HepG2 (cell line): Measurements from ENCODE around the gene PADI6. TPM values are rescaled to one million over a fixed set of nuclear protein-coding genes. Genes with fewer than 3 reads are reported as not detected.
A peak's percentile ranks its signal among the peaks of the same experiment; 100 is the strongest.

Source experiments
- ATAC-seq: fragments of 200-7000 bp; cut with Tn5 transposase; 3 replicates; pipeline ENCODE4 v1.9.1; 2020; ENCODE audit warnings: mild to moderate bottlenecking, moderate library complexity
- BruUV-seq: library from RNA; stranded (reverse); fragments of 400-500 nt; replicated peaks from 2 replicates; lab custom pipeline; 2021; lab: Mats Ljungman, UMichigan
- CTCF ChIA-PET: fragments of 300-600 bp; formaldehyde crosslinking; extraction: SDS; loops from one replicate; lab custom pipeline; 2021; ENCODE audit warnings: low total read pairs, inconsistent platforms, low intra/inter-chr PET ratio; lab: Yijun Ruan, JAX
- POLR2A ChIA-PET: fragments of 350-600 bp; sonication (Branson Sonifier 250); formaldehyde crosslinking; loops from one replicate; lab custom pipeline; 2020; ENCODE audit warnings: antibody characterized with exemption, inconsistent platforms; lab: Yijun Ruan, JAX
- DNase-seq: peaks from one replicate; pipeline ENCODE4 v3.0.0-alpha.2; 2015; ENCODE audit warnings: low spot score
- FAIRE-seq: peaks from 3 replicates; lab custom pipeline; 2011; peaks lifted over from hg19 to GRCh38; lab: Jason Lieb, UNC
- H2AFZ ChIP-seq: one replicate; pipeline ENCODE4 v1.6.1; 2011; ENCODE audit warnings: low read length, inconsistent platforms
- H3K27ac ChIP-seq: fragments of 300-600 bp; 3 replicates; pipeline ENCODE4 v1.8.0; 2011; ENCODE audit warnings: mixed run types, mild to moderate bottlenecking, mixed read lengths, low read length, inconsistent platforms; ENCODE audit not compliant: insufficient read depth; ENCODE audit errors: extremely low read length
- H3K27me3 ChIP-seq, 2 experiments: fragments of 200-600 bp in 1 of 2; 2 replicates in 1 of 2; 3 replicates in 1 of 2; pipeline versions ENCODE4 v1.6.0 to v1.8.0; 2011; ENCODE audit warnings: low read length in 2 of 2, mild to moderate bottlenecking in 2 of 2, moderate library complexity in 2 of 2, inconsistent platforms in 1 of 2; ENCODE audit not compliant: insufficient read depth in 2 of 2, control insufficient read depth in 1 of 2
- H3K36me3 ChIP-seq, 2 experiments: fragments of 200-600 bp in 1 of 2; replicated peaks in 1 of 2; 2 replicates in 1 of 2; 3 replicates in 1 of 2; pipeline versions ENCODE4 v1.5.1 to v1.8.0; 2011; ENCODE audit warnings: low read length in 2 of 2, inconsistent platforms in 1 of 2; ENCODE audit not compliant: insufficient read depth in 2 of 2, control insufficient read depth in 1 of 2
- H3K4me1 ChIP-seq: 2 replicates; pipeline ENCODE4 v1.5.1; 2012; ENCODE audit warnings: low read length, inconsistent platforms; ENCODE audit not compliant: insufficient read depth
- H3K4me2 ChIP-seq: 2 replicates; pipeline ENCODE4 v1.6.0; 2011; ENCODE audit warnings: low read depth, low read length, inconsistent platforms
- H3K4me3 ChIP-seq, 3 experiments: fragments of 200-600 bp in 1 of 3; sonication (generic), shearing (Covaris generic) in 1 of 3; replicated peaks in 1 of 3; 2 replicates each; pipeline ENCODE4 v1.5.1; 2011 to 2016; ENCODE audit warnings: low read length in 3 of 3, inconsistent platforms in 2 of 3, low read depth in 2 of 3, mild to moderate bottlenecking in 2 of 3, control low read depth in 1 of 3, mixed read lengths in 1 of 3; ENCODE audit not compliant: insufficient read depth in 1 of 3
- H3K79me2 ChIP-seq: one replicate; pipeline ENCODE4 v1.6.1; 2011; ENCODE audit warnings: low read length, inconsistent platforms; ENCODE audit not compliant: insufficient read depth
- H3K9ac ChIP-seq: 2 replicates; pipeline ENCODE4 v1.6.0; 2011; ENCODE audit warnings: mild to moderate bottlenecking, low read depth, low read length, inconsistent platforms; ENCODE audit not compliant: insufficient read depth
- H3K9me3 ChIP-seq: 2 replicates; pipeline ENCODE4 v1.5.1; 2012; ENCODE audit warnings: mild to moderate bottlenecking, low read length
- H4K20me1 ChIP-seq: 2 replicates; pipeline ENCODE4 v1.6.0; 2011; ENCODE audit warnings: inconsistent platforms, mild to moderate bottlenecking, low read length, moderate library complexity; ENCODE audit not compliant: insufficient read depth
- AHDC1 ChIP-seq: sonication (generic); formaldehyde crosslinking; IDR thresholded peaks from 2 replicates; pipeline ENCODE4 v1.5.1; 2020; ENCODE audit warnings: mild to moderate bottlenecking, missing genetic modification reagents, borderline replicate concordance
- ELF1 ChIP-seq: sonication (generic); formaldehyde crosslinking; IDR thresholded peaks from 2 replicates; pipeline ENCODE4 v1.4.0; 2020; ENCODE audit warnings: missing genetic modification reagents
- FOXK1 ChIP-seq: sonication (generic); formaldehyde crosslinking; IDR thresholded peaks from 2 replicates; pipeline ENCODE4 v1.4.0; 2020; ENCODE audit warnings: low read depth, missing genetic modification reagents, borderline replicate concordance
- GFI1 ChIP-seq: sonication (generic); formaldehyde crosslinking; IDR thresholded peaks from 2 replicates; pipeline ENCODE4 v1.5.0; 2020; ENCODE audit warnings: missing genetic modification reagents, mild to moderate bottlenecking, borderline replicate concordance
- GMEB2 ChIP-seq: IDR thresholded peaks from 2 replicates; pipeline ENCODE4 v1.6.1; 2016; ENCODE audit warnings: missing biosample characterization, missing genetic modification reagents, low read depth
- RORA ChIP-seq: sonication (generic); formaldehyde crosslinking; IDR thresholded peaks from 2 replicates; pipeline ENCODE4 v1.5.0; 2020; ENCODE audit warnings: mild to moderate bottlenecking, missing genetic modification reagents, moderate library complexity
- SKI ChIP-seq: fragments of 450-650 bp; IDR thresholded peaks from one replicate; pipeline ENCODE4 v1.6.1; 2018; ENCODE audit warnings: mild to moderate bottlenecking; ENCODE audit not compliant: partially characterized antibody
- TEAD2 ChIP-seq: sonication (generic); formaldehyde crosslinking; IDR thresholded peaks from 2 replicates; pipeline ENCODE4 v1.9.0; 2021; ENCODE audit warnings: missing genetic modification reagents
- ZKSCAN1 ChIP-seq: fragments of 150-350 bp; IDR thresholded peaks from 2 replicates; pipeline ENCODE4 v1.6.1; 2014; ENCODE audit warnings: low read length
- WGBS: methylation state at CpG from one replicate; pipeline ENCODE4 v1.1.6; 2017; ENCODE audit warnings: low lambda C conversion rate; 5-methylcytosine and 5-hydroxymethylcytosine counted together
- in situ Hi-C: cut with HindIII; loops from 2 replicates; pipeline ENCODE4 v1.10.0; 2017; ENCODE audit warnings: low pct_unique_long_range_greater_than_20kb; ENCODE audit not compliant: extremely low pct_ligation_motif_present
- intact Hi-C: fragments of 100-400 bp; cut with micrococcal nuclease; formaldehyde crosslinking; loops from one replicate; pipeline ENCODE4 v1.10.0; 2022; ENCODE audit not compliant: unreplicated experiment
- polyA plus RNA-seq, 8 experiments: library from polyadenylated mRNA; depleted of rRNA in 3 of 8; stranded (reverse) in 7 of 8; unstranded in 1 of 8; fragments of >200 nt; fragmentation: Illumina TruSeq in 4 of 8; extraction: Trizol in 4 of 8; gene quantifications; 2 replicates each; pipeline versions ENCODE4 v1.2.1 to v1.2.3, GENCODE V29; 2011 to 2016; ENCODE audit warnings: low read depth in 4 of 8, missing spikeins in 1 of 8, mixed read lengths in 1 of 8; ENCODE audit not compliant: insufficient read depth in 1 of 8
- total RNA-seq, 5 experiments: library from RNA; depleted of rRNA; stranded (reverse); fragments of >200 nt; fragmentation: Illumina TruSeq; extraction: Trizol; gene quantifications; 2 replicates each; pipeline ENCODE4 v1.2.3, GENCODE V29; 2016; ENCODE audit warnings: low read depth in 1 of 5

PADI6 gene
- total and polyA plus RNA-seq, 2 of the 13 experiments (the other 11 are each of a cell fraction or from before 2014, with no cell fraction given), result not detected

- no peak overlapping the region for H3K4me2 ChIP-seq
- H3K79me2 ChIP-seq, result no peaks in the 10 kb centered on the region
- ATAC-seq (peak; percentile 58), FAIRE-seq (no peak), DNase-seq (no peak)
- ChIA-PET POLR2A (no interaction called here), CTCF (no interaction called here)
- WGBS, result 51% methylated on average over 7 of the region's 11 CpGs
- no peaks in the 10 kb centered on the region for H3K9me3 ChIP-seq
- H4K20me1 ChIP-seq, result no peaks in the 10 kb centered on the region
- H3K27ac ChIP-seq, result no peak overlapping the region
- intact Hi-C loops (no loop called here), in situ Hi-C loops (no loop called here)
- no peak overlapping the region for H2AFZ ChIP-seq
- H3K4me3 ChIP-seq, result no peak overlapping the region
- H3K4me1 ChIP-seq, result no peaks in the 10 kb centered on the region
- TF ChIP-seq FOXK1 (CRISPR knock-in tag) (no peak), GFI1 (no peak), ZKSCAN1 (no peak), AHDC1 (CRISPR knock-in tag) (no peak), RORA (CRISPR knock-in tag) (no peak), GMEB2 (no peak), SKI (no peak), TEAD2 (CRISPR knock-in tag) (no peak), ELF1 (no peak)
- H3K9ac ChIP-seq, result no peak overlapping the region
- H3K36me3 ChIP-seq, result no peaks in the 10 kb centered on the region
- no TSS peak for BruUV-seq
- peaks cover 2 to 28% of the 10 kb centered on the region in 2 experiments; a peak in 3 of 5 replicates for H3K27me3 ChIP-seq
These were observed 13.0 kb upstream of the PADI6 start for GRCh38 chr1:17359031-17359430.
